Measurements from ENCODE around the gene RALGDS.

The RALGDS gene

DNA sequence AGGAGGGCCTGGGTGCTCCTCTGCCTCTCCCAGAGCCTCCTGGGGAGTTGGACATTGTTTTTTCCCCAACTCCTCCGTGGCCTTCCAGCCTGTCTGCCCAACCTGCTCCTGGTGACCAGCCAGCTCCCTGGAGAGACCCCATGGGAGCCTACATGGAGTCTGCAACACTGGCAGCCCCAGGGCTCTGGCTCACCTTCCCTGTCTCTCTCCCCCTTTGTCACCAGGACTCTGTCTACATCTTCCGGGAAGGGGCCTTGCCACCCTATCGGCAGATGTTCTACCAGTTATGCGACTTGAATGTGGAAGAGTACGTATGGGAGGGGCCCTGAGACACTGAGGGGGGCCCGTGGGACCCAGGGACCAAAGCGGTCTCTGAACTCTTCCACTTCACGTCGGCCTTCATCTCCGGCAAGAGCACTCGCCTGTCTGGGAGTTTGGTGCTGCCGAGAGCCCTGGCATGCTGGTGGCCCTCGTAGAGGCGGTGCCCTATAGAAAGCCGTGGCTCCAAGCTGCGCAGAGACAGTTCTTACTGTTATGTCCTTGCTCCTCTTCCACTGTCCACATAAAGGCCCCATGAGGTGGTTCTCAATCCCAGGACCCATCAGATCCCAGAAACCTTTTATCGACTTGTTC is 65.1 kb downstream of the RALGDS start:
- TF ChIP-seq CTCF (conservative IDR thresholded peaks at IDR 0.05) = no peak
- no peak overlapping the region for H3K27ac ChIP-seq

GRCh38 chr9:133054966-133055365 is 66.1 kb downstream of the RALGDS start:
- H3K27ac ChIP-seq = no peak overlapping the region
- no peak for TF ChIP-seq ZFX (IDR thresholded peaks at IDR 0.05)
- TF ChIP-seq CTCF (conservative IDR thresholded peaks at IDR 0.05) = no peak

- no peak overlapping the region for H3K27ac ChIP-seq
- TF ChIP-seq CTCF (conservative IDR thresholded peaks at IDR 0.05) (no peak), ZFX (IDR thresholded peaks at IDR 0.05) (no peak)
Observed at GRCh38 chr9:133054194-133054890, 66.7 kb downstream of the RALGDS start.

DNA sequence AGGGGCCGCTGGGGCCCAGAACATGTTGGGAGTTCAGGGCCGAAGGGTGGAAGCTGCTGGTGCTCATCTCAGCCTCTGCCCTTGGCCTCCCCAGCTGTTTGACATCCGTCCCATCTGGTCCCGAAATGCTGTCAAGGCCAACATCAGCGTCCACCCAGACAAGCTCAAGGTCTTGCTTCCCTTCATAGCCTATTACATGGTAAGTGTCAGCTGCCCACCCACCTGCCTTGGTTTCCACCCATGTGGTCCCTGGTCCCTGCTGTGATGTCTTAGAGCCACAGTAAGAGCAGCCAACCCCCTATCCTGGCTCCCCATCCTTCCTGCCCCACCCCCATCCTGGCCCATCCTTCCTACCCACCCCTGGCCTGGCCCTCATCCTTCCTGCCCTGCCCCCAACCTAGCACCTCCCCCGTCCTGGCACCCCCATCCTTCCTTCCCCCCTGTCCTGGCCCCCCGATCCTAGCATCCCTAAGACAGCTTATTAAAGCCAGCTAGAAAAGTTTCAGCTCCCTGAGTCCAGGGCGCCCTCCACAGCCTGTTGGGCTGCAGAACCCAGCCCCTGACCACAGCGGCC is 69.0 kb downstream of the RALGDS start:
- H3K27ac ChIP-seq = no peak overlapping the region
- TF ChIP-seq CTCF (conservative IDR thresholded peaks at IDR 0.05) (no peak), ZFX (IDR thresholded peaks at IDR 0.05) (no peak)

DNA sequence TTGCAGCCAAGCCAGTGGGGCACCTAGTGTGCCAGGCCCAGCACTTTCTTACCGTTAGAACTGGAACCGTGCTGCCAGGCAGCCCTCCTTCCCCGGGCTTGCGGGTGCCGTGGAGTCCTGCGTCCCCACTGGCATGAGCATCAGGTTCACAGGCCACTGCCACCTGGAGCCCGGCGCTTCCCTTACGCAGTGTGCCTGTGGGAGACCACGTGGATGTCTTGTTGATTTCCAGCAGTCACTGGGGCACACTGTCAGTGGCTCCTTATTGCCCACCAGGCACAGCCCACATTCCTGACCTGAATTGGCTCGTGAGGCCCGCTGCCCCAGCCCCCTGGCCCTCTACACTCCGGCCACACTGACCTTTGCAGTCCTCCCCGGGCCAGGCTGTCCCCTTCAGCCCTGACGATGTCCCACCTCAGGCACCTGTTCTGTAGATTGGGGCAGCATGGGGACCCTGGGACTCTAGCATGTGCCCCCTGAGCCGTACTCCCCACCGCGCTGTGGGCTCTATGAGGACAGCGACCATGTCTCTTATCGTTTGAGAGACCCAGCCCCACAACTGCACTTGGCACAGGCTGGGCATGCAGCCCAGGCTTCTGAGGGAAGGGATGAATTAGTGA is 69.6 kb downstream of the RALGDS start:
- no peak overlapping the region for H3K27ac ChIP-seq
- TF ChIP-seq ZFX (IDR thresholded peaks at IDR 0.05) = no peak
- TF ChIP-seq CTCF (conservative IDR thresholded peaks at IDR 0.05) = no peak

DNA sequence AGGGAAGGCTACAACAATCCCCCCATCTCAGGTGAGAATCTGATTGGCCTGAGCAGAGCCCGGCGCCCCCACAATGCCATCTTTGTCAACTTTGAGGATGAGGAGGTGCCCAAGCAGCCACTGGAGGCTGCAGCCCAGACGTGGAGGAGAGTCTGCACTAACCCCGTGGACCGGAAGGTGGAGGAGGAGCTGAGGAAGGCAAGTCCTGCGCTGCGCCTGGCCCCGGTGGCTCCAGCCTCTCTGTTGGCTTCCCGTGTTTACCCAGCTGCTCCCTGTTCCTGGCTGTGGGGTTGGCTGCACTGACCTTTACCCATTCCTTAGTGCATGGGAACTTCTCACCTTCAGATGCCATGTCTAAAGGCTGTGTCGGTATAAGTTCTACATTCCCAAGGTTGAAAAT is 70.3 kb downstream of the RALGDS start:
- no peak for TF ChIP-seq ZFX (IDR thresholded peaks at IDR 0.05)
- no peak for TF ChIP-seq CTCF (conservative IDR thresholded peaks at IDR 0.05)
- H3K27ac ChIP-seq = no peak overlapping the region

DNA sequence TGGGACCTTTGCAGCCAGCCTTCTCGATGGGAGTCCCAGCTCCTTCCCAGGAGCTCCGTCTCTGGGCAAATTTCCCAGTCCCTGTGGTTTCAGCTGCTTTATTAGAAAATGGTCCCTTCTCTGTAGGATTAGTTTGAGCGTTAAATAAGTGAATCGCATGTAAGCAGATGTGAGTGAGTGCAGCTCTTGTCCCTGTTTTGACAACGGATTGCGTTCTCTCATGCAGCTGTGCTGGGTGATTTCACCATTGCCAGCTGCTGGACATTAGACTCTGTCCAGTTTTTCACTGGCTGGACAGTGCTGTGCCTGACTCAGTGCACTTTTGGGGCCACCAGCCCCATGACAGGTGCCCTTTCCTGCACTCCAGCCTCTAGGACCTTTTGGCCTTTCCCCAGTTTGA is 70.9 kb downstream of the RALGDS start:
- H3K27ac ChIP-seq = no peak overlapping the region
- TF ChIP-seq ZFX (IDR thresholded peaks at IDR 0.05) (no peak), CTCF (conservative IDR thresholded peaks at IDR 0.05) (no peak)

Measured in C4-2B (cell line).